ENCODE data around the gene RADX.

The RADX gene, protein sequence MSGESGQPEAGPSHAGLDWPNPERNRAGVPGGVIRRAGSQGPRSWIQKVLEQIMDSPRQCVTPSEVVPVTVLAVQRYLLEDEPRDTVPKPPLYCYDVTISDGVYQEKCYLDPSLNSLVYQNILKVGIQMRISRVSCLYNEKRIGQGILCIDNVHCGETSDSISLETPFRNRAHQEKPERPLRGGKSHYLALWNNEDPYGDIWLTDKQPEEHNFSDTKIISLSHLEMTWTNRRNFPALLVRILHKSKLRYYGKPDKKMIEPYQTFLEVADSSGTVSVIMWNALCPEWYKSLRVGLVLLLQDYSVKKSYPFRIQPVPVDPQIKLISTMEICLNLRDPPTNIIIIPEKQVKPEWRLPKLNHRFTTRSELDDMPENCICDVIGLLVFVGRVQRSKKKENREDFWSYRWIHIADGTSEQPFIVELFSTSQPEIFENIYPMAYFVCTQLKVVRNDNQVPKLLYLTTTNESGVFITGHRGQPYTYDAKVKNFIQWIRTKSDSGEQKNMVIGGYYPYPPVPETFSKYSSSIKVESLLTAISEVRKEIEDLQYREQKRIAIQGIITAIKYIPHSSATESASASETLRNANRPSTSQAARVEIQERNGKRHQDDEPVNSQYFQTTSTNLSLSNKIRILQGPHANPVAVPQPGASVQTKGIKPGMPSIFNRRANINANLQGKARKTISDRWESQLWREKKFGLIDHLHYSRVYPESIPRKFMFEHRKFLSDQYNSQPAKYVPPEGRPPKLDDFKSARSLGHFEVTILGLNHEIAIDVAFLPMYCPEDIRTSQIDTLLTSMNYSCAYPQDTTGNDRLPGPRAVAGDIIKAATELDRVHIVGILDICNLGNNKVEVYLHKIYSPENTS

DNA sequence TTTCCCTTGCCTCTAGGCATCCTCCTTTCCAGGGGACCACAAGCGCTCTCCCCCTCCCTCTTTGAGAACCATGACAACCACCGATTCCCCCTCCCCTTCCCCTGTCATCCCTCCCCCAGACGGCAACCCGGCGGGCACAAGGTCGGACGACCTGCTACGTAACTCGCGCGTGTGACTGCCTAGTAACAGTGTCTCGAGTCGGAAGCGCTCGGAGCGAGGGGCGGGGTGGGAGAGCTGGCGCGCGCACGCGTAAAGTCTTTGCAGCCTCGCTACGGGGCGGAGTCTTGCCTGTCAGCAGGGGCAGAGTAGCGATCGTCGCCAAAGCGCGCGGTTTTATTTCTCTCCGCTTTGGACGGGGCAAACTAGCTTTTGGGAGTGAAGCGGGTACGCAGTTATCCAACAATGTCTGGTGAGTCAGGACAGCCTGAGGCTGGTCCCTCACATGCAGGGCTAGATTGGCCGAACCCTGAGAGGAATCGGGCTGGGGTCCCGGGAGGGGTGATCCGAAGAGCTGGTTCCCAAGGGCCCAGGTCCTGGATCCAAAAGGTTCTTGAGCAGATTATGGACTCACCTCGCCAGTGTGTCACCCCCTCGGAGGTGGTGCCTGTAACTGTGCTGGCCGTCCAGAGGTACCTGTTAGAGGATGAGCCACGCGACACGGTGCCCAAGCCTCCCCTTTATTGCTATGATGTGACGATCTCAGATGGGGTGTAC lies at the start of gene RADX:
Gene RADX (plus strand): TSS at position 300 of the 714 bp plus-strand sequence. CDS start 103 bp downstream, at position 403.
- TF ChIP-seq, protein P1, sequence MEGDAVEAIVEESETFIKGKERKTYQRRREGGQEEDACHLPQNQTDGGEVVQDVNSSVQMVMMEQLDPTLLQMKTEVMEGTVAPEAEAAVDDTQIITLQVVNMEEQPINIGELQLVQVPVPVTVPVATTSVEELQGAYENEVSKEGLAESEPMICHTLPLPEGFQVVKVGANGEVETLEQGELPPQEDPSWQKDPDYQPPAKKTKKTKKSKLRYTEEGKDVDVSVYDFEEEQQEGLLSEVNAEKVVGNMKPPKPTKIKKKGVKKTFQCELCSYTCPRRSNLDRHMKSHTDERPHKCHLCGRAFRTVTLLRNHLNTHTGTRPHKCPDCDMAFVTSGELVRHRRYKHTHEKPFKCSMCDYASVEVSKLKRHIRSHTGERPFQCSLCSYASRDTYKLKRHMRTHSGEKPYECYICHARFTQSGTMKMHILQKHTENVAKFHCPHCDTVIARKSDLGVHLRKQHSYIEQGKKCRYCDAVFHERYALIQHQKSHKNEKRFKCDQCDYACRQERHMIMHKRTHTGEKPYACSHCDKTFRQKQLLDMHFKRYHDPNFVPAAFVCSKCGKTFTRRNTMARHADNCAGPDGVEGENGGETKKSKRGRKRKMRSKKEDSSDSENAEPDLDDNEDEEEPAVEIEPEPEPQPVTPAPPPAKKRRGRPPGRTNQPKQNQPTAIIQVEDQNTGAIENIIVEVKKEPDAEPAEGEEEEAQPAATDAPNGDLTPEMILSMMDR (IDR thresholded peaks at IDR 0.05; ENCODE audit: control extremely low read depth, extremely low read depth, low read depth, missing control alignments) = no peak
- ChIA-PET POLR2A (no interaction called here), CTCF (interaction anchor here (1.9 to 2.5 kb wide), 2 partner anchors 8 to 131 kb away, joined by 7 to 10 read pairs; no protein-coding TSS in a partner anchor)
- DNase-seq (ENCODE audit: extremely low spot score) = peak; percentile 77

DNA sequence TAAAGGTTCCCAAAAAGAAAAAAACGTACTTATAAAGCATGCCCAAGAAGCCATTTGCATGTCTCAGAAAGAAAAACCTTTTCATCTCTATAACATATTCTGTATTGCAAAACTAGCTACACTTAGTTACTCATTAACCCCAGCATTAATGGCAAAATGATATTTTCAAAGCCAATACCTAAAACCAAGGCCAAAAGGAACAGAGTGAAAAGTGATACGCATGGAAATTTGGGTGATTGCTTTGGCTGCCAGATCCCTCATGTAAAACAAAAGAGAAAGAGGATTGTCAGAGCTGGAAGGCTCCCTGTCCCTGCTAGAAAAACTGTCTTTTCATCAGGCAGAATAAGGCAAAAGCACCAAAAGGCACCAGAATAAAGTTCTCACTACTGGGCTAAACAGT lies 46.8 kb upstream of the RADX start:
- TF ChIP-seq, protein P1 (IDR thresholded peaks at IDR 0.05; ENCODE audit: control extremely low read depth, extremely low read depth, low read depth, missing control alignments) = no peak
- no peak for DNase-seq (ENCODE audit: extremely low spot score)
- ChIA-PET CTCF (no interaction called here), POLR2A (no interaction called here)

DNA sequence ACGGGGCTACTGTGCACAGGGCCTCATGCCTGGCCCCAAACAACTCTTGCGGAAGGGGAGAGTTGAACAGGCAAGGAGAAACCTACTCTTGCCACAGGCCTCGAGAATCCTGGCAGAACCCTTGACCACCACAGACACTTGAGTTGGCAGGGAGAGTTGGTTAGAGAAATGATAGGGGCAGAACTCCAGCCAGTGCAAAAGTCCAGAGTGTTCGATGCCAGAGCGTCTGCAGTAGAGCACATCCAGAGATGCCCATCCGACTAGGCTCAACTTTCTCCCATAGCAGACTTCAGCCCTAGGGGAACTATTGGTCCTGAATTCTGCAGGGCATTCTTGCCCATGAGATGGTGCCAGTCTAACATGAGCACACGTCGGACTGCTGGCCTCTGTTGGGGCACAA lies 45.4 kb upstream of the RADX start:
- POLR2A ChIA-PET = no interaction called here
- CTCF ChIA-PET = no interaction called here
- no peak for DNase-seq (ENCODE audit: extremely low spot score)
- TF ChIP-seq, protein P1 (IDR thresholded peaks at IDR 0.05; ENCODE audit: control extremely low read depth, extremely low read depth, low read depth, missing control alignments) = no peak

DNA sequence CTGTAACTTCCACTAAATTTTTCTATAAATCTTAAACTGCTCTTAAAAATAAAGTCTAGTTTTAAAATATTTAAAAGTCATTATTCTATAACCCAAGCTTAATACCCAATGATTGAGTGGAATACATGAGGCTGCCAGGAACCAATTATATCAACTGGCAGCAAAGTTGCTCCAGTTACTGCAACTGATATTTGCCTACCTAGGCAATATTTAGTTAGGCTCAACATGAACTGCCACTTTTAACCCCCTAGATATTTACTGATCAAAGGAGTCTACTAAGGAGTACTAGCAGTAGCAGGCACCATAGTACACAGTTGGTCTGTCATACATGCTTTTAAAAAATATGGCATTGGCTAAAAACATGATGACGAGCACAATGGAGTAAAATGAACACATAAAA lies 29.9 kb upstream of the RADX start:
- CTCF ChIA-PET = no interaction called here
- POLR2A ChIA-PET = no interaction called here
- DNase-seq (ENCODE audit: extremely low spot score) = no peak
- TF ChIP-seq, protein P1 (IDR thresholded peaks at IDR 0.05; ENCODE audit: control extremely low read depth, extremely low read depth, low read depth, missing control alignments) = no peak

DNA sequence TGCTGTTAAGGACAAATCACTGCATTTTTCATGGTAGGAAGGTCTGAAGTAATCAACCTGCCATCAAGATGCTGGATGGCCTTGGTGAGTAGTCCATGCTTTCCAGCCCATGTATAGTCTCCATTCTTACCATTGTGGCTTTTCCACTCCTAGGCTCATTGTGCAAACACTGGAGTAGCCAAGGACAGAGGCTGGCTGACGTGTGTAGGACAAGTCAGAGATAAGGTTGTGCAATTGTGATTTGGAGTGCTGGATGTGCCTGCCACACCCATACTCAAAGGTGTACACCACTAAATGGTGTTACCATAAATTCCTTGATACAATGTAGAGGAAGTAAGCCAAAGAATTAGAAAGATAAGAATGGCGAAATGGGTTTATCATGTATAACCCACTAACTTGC lies 26.3 kb upstream of the RADX start:
- no peak for DNase-seq (ENCODE audit: extremely low spot score)
- ChIA-PET POLR2A (no interaction called here), CTCF (no interaction called here)
- TF ChIP-seq, protein P1 (IDR thresholded peaks at IDR 0.05; ENCODE audit: control extremely low read depth, extremely low read depth, low read depth, missing control alignments) = no peak

DNA sequence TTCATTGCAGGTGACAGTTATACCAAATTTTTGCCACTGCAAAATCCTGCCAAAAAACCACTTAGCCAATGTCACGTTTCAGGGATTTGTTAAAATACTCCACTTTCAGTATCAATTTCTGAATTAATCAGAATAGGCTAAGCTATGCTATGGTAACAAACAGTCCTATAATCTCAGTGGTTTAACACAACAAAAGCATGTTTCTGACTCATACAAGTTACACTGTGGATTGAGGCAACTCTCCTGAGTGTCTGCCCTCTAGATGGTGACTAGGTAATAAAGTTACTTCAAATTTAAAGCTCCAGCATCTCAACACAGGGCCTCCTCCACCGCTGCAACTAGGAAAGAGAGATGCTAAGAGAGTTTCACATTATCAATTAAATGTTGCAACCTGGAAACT lies 23.0 kb upstream of the RADX start:
- no peak for DNase-seq (ENCODE audit: extremely low spot score)
- CTCF ChIA-PET = interaction anchor here (1.6 kb wide), 1 partner anchor 12 kb away, joined by 5 read pairs; no protein-coding TSS in a partner anchor
- POLR2A ChIA-PET = no interaction called here
- TF ChIP-seq, protein P1 (IDR thresholded peaks at IDR 0.05; ENCODE audit: control extremely low read depth, extremely low read depth, low read depth, missing control alignments) = no peak

All from GM10248 (cell line).